ENCODE results near the gene HCAR1. TPM values are rescaled to one million over a fixed set of nuclear protein-coding genes. Genes with fewer than 3 reads are reported as not detected.

The HCAR1 gene, protein sequence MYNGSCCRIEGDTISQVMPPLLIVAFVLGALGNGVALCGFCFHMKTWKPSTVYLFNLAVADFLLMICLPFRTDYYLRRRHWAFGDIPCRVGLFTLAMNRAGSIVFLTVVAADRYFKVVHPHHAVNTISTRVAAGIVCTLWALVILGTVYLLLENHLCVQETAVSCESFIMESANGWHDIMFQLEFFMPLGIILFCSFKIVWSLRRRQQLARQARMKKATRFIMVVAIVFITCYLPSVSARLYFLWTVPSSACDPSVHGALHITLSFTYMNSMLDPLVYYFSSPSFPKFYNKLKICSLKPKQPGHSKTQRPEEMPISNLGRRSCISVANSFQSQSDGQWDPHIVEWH
- 0.50 and 0.87 TPM in 2 replicates for total RNA-seq

GRCh38 chr12:122730215-122731014 is at the start of gene HCAR1:
HCAR1 (minus strand) TSS chr12:122730844; CDS start chr12:122730339, 505 bp downstream.

DNA sequence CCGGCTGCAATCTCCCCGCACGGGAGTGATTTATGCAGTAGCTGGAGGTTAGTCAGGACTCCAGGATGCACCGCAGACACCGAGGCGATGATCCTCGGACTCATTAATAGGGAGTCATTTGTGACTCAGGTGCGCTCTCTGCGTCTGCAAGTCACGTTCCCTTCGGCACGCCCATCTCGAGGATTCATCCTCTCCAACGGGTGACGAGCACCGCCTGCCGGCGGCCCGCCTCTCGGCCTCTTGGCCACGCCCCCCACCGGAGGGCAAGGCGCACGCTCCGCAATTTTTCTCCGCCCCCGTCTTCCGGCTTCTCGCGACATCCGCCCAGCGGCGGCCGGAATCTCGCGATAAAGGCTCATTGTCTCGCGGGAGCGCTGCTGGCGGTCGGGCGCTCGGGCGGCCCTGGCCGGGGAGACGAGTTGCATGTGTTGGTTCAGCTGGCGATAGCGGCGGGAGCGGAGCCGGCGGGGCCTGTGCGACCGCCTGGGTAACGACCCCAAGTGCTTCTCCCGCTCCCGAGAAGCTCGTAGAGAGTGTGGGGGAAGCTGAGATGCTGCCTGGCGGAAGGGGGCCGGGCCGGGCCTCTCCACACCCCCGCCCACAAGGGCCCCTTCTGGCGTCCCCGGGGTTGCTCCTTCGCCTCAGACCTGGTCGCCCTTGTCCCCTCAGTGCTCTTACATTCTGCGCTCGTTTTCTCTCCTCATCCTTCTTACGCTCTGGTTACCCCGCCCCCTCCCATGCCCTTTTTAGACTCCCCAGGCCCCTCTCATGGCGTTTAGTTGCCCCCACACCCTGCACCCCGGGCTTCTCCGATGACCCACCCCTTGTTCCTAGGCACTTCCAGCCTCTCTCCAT is 22.0 kb upstream of the HCAR1 start, which contains the start of gene DENR:
Gene DENR (plus strand): TSS at position 361 of the 855 bp plus-strand sequence. CDS start 878 bp downstream, outside the sequence.

GRCh38 chr12:122716658-122717057 is 14.0 kb downstream of the HCAR1 start, which contains the start of gene HCAR3:
HCAR3 (minus strand) TSS chr12:122716811; CDS start chr12:122716737, 74 bp downstream.

DNA sequence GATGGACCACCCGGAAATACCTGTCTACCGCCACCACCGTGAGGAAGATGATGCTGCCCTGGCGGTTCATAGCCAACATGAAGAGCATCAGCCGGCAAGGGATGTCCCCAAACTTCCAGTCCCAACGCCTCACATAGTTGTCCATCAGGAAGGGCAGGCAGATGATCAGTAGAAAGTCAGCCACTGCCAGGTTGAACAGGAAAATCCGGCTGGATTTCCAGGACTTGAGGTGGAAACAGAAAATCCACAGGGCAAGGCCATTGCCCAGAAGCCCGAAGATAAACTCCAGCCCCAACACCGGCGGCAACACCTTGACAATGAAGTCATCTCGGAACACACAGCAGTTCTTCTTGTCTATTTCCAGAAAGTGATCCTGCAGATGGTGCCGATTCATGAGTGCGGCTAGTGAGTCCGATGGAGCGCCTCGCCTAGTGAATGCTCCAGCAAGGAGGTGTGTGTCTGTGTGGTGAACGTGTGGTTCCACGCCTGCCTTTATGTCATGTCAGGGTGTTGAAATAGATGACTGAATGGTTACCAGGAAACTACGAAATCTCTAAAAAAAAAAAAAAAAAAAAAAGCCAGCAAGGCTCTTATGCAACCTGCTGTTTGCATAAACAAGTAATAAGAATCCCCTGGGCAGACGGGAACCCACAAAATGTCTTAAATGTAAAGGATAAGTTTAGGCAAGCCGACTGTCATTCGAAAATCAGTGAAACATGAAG is 27.6 kb downstream of the HCAR1 start, which contains the start of gene HCAR2:
Gene HCAR2 (minus strand): TSS at position 468 of the 722 bp plus-strand sequence. CDS start 74 bp downstream, at position 394.

Other genes starting within 250 kb of the HCAR1 start
- gene ZCCHC8, start 229.9 kb downstream of the HCAR1 start, total RNA-seq, result 13.7 and 18.8 TPM in 2 replicates
- 25.0 and 52.5 TPM in 2 replicates for gene RSRC2, start 203.9 kb downstream of the HCAR1 start, total RNA-seq
- gene KNTC1, start 203.6 kb downstream of the HCAR1 start, total RNA-seq, result 8.3 and 51.2 TPM in 2 replicates
- not detected in 2 replicates for gene HCAR2, start 27.5 kb downstream of the HCAR1 start, total RNA-seq
- not detected in 2 replicates for gene HCAR3, start 14.0 kb downstream of the HCAR1 start, total RNA-seq
- 32.7 and 41.2 TPM in 2 replicates for gene DENR, start 22.0 kb upstream of the HCAR1 start, total RNA-seq
- 0.44 and 1.2 TPM in 2 replicates for gene CCDC62, start 43.7 kb upstream of the HCAR1 start, total RNA-seq
- 21.4 and 25.1 TPM in 2 replicates for gene HIP1R, start 104.6 kb upstream of the HCAR1 start, total RNA-seq
- gene VPS37B, start 165.3 kb upstream of the HCAR1 start, total RNA-seq, result 18.6 and 20.8 TPM in 2 replicates
- gene ABCB9, start 235.6 kb upstream of the HCAR1 start, total RNA-seq, result 13.2 and 16.7 TPM in 2 replicates
- 12.1 and 14.5 TPM in 2 replicates for gene OGFOD2, start 244.4 kb upstream of the HCAR1 start, total RNA-seq
- 137 and 226 TPM in 2 replicates for gene ARL6IP4, start 249.8 kb upstream of the HCAR1 start, total RNA-seq